ENCODE data around the gene TBX2. TPM values are rescaled to one million over a fixed set of nuclear protein-coding genes. Genes with fewer than 3 reads are reported as not detected.
A peak's percentile ranks its signal among the peaks of the same experiment; 100 is the strongest.

TBX2 gene
- total and polyA plus RNA-seq, 2 of the 13 experiments (the other 11 are each of a cell fraction or from before 2014, with no cell fraction given), result 2.8 to 15.3 TPM

GRCh38 chr17:61399131-61400065, at the start of gene TBX2 (continued):
- peak; percentile 79 for TF ChIP-seq ZNF891 (CRISPR knock-in tag; IDR thresholded peaks at IDR 0.05)
- no peak for TF ChIP-seq ARID3A (IDR thresholded peaks at IDR 0.05; ENCODE audit: low read depth, low read length)
- TF ChIP-seq ZNF441 (CRISPR knock-in tag; IDR thresholded peaks at IDR 0.05; ENCODE audit: borderline replicate concordance), result no peak; the same call in 1 of the 2 replicates
- TF ChIP-seq CREB1 (IDR thresholded peaks at IDR 0.05), result no peak
- TF ChIP-seq CREB1 (CRISPR knock-in tag; IDR thresholded peaks at IDR 0.05), result no peak
- TF ChIP-seq RAD21 (CRISPR knock-in tag; IDR thresholded peaks at IDR 0.05), result peak; percentile 67; the same call in 1 of the 2 replicates
- no peak for TF ChIP-seq ZNF616 (CRISPR knock-in tag; IDR thresholded peaks at IDR 0.05; ENCODE audit: low read depth)
- TF ChIP-seq CHCHD3 (CRISPR knock-in tag; IDR thresholded peaks at IDR 0.05), result peak; percentile 32; the same call in 1 of the 2 replicates
- TF ChIP-seq ATF3 (CRISPR knock-in tag; IDR thresholded peaks at IDR 0.05), result peak; percentile 22; the same call in 1 of the 2 replicates
- TF ChIP-seq ZBTB4 (CRISPR knock-in tag; IDR thresholded peaks at IDR 0.05; ENCODE audit: borderline replicate concordance), result no peak
- no peak for TF ChIP-seq ZBTB34 (CRISPR knock-in tag; IDR thresholded peaks at IDR 0.05)
- TF ChIP-seq ZNF549 (CRISPR knock-in tag; IDR thresholded peaks at IDR 0.05), result no peak
- TF ChIP-seq ZNF10 (CRISPR knock-in tag; IDR thresholded peaks at IDR 0.05; ENCODE audit: borderline replicate concordance, low read depth), result no peak
- TF ChIP-seq ZNF512 (CRISPR knock-in tag; IDR thresholded peaks at IDR 0.05), result no peak
